HepG2 (cell line): ENCODE results near the gene MRPL34. TPM values are rescaled to one million over a fixed set of nuclear protein-coding genes. Genes with fewer than 3 reads are reported as not detected.

Experiments
- CSRNP1 ChIP-seq: sonication (generic); formaldehyde crosslinking; IDR thresholded peaks from 2 replicates; pipeline ENCODE4 v1.8.1; 2023; ENCODE audit warnings: mild to moderate bottlenecking, missing genetic modification reagents
- ELF1 ChIP-seq: sonication (generic); formaldehyde crosslinking; IDR thresholded peaks from 2 replicates; pipeline ENCODE4 v1.4.0; 2020; ENCODE audit warnings: missing genetic modification reagents
- ETS1 ChIP-seq: sonication (generic); formaldehyde crosslinking; IDR thresholded peaks from 2 replicates; pipeline ENCODE4 v1.4.0; 2020; ENCODE audit warnings: missing genetic modification reagents
- FOXK1 ChIP-seq: sonication (generic); formaldehyde crosslinking; IDR thresholded peaks from 2 replicates; pipeline ENCODE4 v1.4.0; 2020; ENCODE audit warnings: low read depth, missing genetic modification reagents, borderline replicate concordance
- GATAD1 ChIP-seq: IDR thresholded peaks from 2 replicates; pipeline ENCODE4 v1.6.1; 2016; ENCODE audit warnings: missing genetic modification reagents, missing compliant biosample characterization
- HNF1B ChIP-seq: sonication (generic); formaldehyde crosslinking; IDR thresholded peaks from 2 replicates; pipeline ENCODE4 v1.5.1; 2020; ENCODE audit warnings: mild to moderate bottlenecking, moderate library complexity, missing genetic modification reagents
- MEIS2 ChIP-seq: sonication (generic); formaldehyde crosslinking; IDR thresholded peaks from 2 replicates; pipeline ENCODE4 v1.9.0; 2021; ENCODE audit warnings: mild to moderate bottlenecking, missing genetic modification reagents
- MXI1 ChIP-seq: IDR thresholded peaks from 3 replicates; pipeline ENCODE4 v1.6.1; 2012; ENCODE audit warnings: low read depth, low read length, inconsistent platforms, borderline replicate concordance
- NBN ChIP-seq: fragments of 450-650 bp; conservative IDR thresholded peaks from 2 replicates; pipeline ENCODE4 v1.6.1; 2017
- NR2F2 ChIP-seq: IDR thresholded peaks from 2 replicates; pipeline ENCODE4 v1.6.1; 2012; ENCODE audit warnings: low read depth, inconsistent platforms, borderline replicate concordance
- PRPF4 ChIP-seq: fragments of 200-400 bp; formaldehyde crosslinking; IDR thresholded peaks from 2 replicates; pipeline ENCODE4 v1.6.1; 2016; ENCODE audit warnings: low read length, low read depth; ENCODE audit not compliant: poor library complexity, severe bottlenecking
- RFX1 ChIP-seq: fragments of 450-650 bp; IDR thresholded peaks from 2 replicates; pipeline ENCODE4 v1.6.1; 2017
- TBP ChIP-seq: sonication (generic); formaldehyde crosslinking; IDR thresholded peaks from 2 replicates; pipeline ENCODE4 v1.5.0; 2020; ENCODE audit warnings: missing genetic modification reagents
- TGIF2 ChIP-seq: IDR thresholded peaks from 2 replicates; pipeline ENCODE4 v1.6.1; 2016; ENCODE audit warnings: control low read depth, missing compliant biosample characterization
- ZFAT ChIP-seq: sonication (generic); formaldehyde crosslinking; conservative IDR thresholded peaks from 2 replicates; pipeline ENCODE4 v1.8.1; 2023; ENCODE audit warnings: missing genetic modification reagents, inconsistent platforms
- ZSCAN21 ChIP-seq: sonication (generic); formaldehyde crosslinking; IDR thresholded peaks from 2 replicates; pipeline ENCODE4 v1.8.0; 2022; ENCODE audit warnings: mild to moderate bottlenecking, missing genetic modification reagents, moderate library complexity, borderline replicate concordance
- polyA plus RNA-seq, 8 experiments: library from polyadenylated mRNA; depleted of rRNA in 3 of 8; stranded (reverse) in 7 of 8; unstranded in 1 of 8; fragments of >200 nt; fragmentation: Illumina TruSeq in 4 of 8; extraction: Trizol in 4 of 8; gene quantifications; 2 replicates each; pipeline versions ENCODE4 v1.2.1 to v1.2.3, GENCODE V29; 2011 to 2016; ENCODE audit warnings: low read depth in 4 of 8, missing spikeins in 1 of 8, mixed read lengths in 1 of 8; ENCODE audit not compliant: insufficient read depth in 1 of 8
- total RNA-seq, 5 experiments: library from RNA; depleted of rRNA; stranded (reverse); fragments of >200 nt; fragmentation: Illumina TruSeq; extraction: Trizol; gene quantifications; 2 replicates each; pipeline ENCODE4 v1.2.3, GENCODE V29; 2016; ENCODE audit warnings: low read depth in 1 of 5
- TF ChIP-seq, protein P1 (sequence below): sonication (generic); formaldehyde crosslinking; IDR thresholded peaks from 2 replicates; pipeline ENCODE4 v1.4.0; 2020; ENCODE audit warnings: missing genetic modification reagents, borderline replicate concordance
- TF ChIP-seq, protein P2 (sequence below): sonication (generic); formaldehyde crosslinking; IDR thresholded peaks from 2 replicates; pipeline ENCODE4 v1.4.0; 2020; ENCODE audit warnings: missing genetic modification reagents, low read depth, mild to moderate bottlenecking, borderline replicate concordance

Gene MRPL34
- total and polyA plus RNA-seq, 2 of the 13 experiments (the other 11 are each of a cell fraction or from before 2014, with no cell fraction given), result 74.0 to 77.3 TPM

DNA sequence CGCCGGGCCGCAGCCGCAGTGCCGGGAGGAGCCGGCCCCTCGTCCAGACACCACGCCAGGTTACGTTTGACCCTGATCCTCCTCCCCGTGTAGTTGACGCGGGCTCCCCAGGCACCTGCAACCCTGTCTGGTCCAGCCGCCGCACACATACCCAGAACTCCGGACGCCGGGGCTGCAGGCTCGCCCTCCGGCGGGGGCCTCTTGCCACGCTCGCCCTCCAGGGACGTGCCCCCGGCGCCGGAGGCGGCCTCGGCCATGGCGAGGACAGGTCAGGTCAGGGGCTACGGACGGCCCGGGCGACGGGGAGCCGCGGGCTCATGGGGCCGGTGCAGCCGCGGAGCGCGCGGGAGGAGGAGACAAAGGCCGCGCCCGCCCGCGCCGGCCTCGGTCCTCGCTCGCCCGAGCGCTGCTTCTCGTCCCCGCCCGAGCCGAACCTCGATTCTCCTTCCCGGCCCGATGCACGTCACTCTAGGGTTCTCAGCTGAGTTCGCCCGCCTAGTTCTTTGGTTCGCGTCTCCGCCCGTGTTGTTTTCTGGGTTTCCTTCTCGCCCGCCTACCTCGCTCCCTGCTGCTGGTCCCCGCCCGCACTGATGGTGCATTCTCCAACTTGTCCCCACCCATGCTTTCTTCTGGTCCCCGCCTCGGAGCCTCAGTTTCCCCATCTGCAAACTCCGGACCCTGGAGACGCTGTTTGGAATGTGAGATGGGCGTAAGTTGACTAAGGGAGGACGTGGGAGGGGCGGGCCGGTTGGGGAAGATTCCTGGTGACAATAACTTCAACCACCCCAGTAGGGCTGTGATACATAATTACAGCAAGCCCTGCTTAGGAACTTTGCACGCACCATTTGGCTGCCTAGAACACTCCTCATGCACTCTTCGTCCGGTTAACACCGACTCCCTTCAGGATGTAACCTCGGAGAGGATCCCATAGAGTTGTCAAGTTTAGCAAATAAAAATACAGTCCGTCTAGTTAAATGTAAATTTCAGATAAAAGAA lies 29.0 kb downstream of the MRPL34 start, which contains the start of gene ANO8 (continued):
- TF ChIP-seq ZSCAN21 (CRISPR knock-in tag), result peak; percentile 38; the same call in 1 of the 2 replicates
- peak; percentile 52; the same call in 1 of the 3 replicates for TF ChIP-seq MXI1
- TF ChIP-seq CSRNP1 (CRISPR knock-in tag), result no peak
- TF ChIP-seq, protein P1, sequence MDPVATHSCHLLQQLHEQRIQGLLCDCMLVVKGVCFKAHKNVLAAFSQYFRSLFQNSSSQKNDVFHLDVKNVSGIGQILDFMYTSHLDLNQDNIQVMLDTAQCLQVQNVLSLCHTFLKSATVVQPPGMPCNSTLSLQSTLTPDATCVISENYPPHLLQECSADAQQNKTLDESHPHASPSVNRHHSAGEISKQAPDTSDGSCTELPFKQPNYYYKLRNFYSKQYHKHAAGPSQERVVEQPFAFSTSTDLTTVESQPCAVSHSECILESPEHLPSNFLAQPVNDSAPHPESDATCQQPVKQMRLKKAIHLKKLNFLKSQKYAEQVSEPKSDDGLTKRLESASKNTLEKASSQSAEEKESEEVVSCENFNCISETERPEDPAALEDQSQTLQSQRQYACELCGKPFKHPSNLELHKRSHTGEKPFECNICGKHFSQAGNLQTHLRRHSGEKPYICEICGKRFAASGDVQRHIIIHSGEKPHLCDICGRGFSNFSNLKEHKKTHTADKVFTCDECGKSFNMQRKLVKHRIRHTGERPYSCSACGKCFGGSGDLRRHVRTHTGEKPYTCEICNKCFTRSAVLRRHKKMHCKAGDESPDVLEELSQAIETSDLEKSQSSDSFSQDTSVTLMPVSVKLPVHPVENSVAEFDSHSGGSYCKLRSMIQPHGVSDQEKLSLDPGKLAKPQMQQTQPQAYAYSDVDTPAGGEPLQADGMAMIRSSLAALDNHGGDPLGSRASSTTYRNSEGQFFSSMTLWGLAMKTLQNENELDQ (CRISPR knock-in tag), result no peak
- TF ChIP-seq MEIS2 (CRISPR knock-in tag), result peak; percentile 79; the same call in 1 of the 2 replicates
- TF ChIP-seq RFX1, result no peak
- TF ChIP-seq PRPF4, result no peak
- TF ChIP-seq NR2F2, result no peak
- TF ChIP-seq HNF1B (CRISPR knock-in tag), result no peak
- TF ChIP-seq NBN, result no peak
- TF ChIP-seq, protein P2, sequence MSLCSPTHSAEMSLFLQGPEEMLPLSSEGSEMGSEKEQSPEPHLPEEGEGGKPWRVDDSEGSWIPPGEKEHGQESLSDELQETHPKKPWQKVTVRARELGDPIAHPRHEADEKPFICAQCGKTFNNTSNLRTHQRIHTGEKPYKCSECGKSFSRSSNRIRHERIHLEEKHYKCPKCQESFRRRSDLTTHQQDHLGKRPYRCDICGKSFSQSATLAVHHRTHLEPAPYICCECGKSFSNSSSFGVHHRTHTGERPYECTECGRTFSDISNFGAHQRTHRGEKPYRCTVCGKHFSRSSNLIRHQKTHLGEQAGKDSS (CRISPR knock-in tag), result 0 out of 2 replicates have a peak, but pooled peaks have one; percentile 78
- peak; percentile 46; the same call in 1 of the 2 replicates for TF ChIP-seq FOXK1 (CRISPR knock-in tag)
- TF ChIP-seq TBP (CRISPR knock-in tag), result 0 out of 2 replicates have a peak, but pooled peaks have one; percentile 59
- peak; percentile 30; the same call in 1 of the 2 replicates for TF ChIP-seq ELF1 (CRISPR knock-in tag)
- TF ChIP-seq ZFAT (CRISPR knock-in tag), result no peak
- TF ChIP-seq TGIF2 (CRISPR knock-in tag), result peak; percentile 62; the same call in 1 of the 2 replicates
- peak; percentile 68 for TF ChIP-seq GATAD1 (CRISPR knock-in tag)
- no peak for TF ChIP-seq ETS1 (CRISPR knock-in tag)
